Neural cell (in vitro differentiated cells): ENCODE results near the gene KCTD10.
"Not testable (repeated sequence)": the region's sequence is repeated elsewhere in the genome, so short reads cannot be mapped to it uniquely, and the experiment has no call there.

Experiments
- EP300 ChIP-seq: fragments of 450-650 bp; conservative IDR thresholded peaks from 2 replicates; pipeline ENCODE4 v1.6.1; 2014; ENCODE audit warnings: antibody characterized with exemption, mild to moderate bottlenecking, moderate library complexity; ENCODE audit not compliant: poor library complexity, severe bottlenecking
- EZH2 ChIP-seq: fragments of 200-600, 300-800 bp; shearing (Covaris generic), sonication (generic); IDR thresholded peaks from 2 replicates; pipeline ENCODE4 v1.6.1; 2014; ENCODE audit warnings: antibody characterized with exemption, low read length, borderline replicate concordance, mild to moderate bottlenecking; ENCODE audit not compliant: insufficient read depth, poor library complexity, severe bottlenecking
- RAD21 ChIP-seq: fragments of 450-650 bp; conservative IDR thresholded peaks from 2 replicates; pipeline ENCODE4 v1.6.1; 2014; ENCODE audit warnings: antibody characterized with exemption, mild to moderate bottlenecking, moderate library complexity
- REST ChIP-seq: IDR thresholded peaks from 2 replicates; pipeline ENCODE4 v1.6.1; 2012; ENCODE audit warnings: borderline replicate concordance
- SMC3 ChIP-seq: fragments of 450-650 bp; conservative IDR thresholded peaks from 2 replicates; pipeline ENCODE4 v1.6.1; 2014; ENCODE audit warnings: antibody characterized with exemption, mild to moderate bottlenecking, moderate library complexity; ENCODE audit not compliant: poor library complexity
- TF ChIP-seq, protein P1 (sequence below): fragments of 450-650 bp; IDR thresholded peaks from 2 replicates; pipeline ENCODE4 v1.5.1; 2014; ENCODE audit warnings: antibody characterized with exemption, mild to moderate bottlenecking, moderate library complexity; ENCODE audit not compliant: poor library complexity, severe bottlenecking

- not testable (repeated sequence) for TF ChIP-seq SMC3, RAD21, EP300, REST, EZH2
- TF ChIP-seq, protein P1, sequence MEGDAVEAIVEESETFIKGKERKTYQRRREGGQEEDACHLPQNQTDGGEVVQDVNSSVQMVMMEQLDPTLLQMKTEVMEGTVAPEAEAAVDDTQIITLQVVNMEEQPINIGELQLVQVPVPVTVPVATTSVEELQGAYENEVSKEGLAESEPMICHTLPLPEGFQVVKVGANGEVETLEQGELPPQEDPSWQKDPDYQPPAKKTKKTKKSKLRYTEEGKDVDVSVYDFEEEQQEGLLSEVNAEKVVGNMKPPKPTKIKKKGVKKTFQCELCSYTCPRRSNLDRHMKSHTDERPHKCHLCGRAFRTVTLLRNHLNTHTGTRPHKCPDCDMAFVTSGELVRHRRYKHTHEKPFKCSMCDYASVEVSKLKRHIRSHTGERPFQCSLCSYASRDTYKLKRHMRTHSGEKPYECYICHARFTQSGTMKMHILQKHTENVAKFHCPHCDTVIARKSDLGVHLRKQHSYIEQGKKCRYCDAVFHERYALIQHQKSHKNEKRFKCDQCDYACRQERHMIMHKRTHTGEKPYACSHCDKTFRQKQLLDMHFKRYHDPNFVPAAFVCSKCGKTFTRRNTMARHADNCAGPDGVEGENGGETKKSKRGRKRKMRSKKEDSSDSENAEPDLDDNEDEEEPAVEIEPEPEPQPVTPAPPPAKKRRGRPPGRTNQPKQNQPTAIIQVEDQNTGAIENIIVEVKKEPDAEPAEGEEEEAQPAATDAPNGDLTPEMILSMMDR, result not testable (repeated sequence)
Observed at GRCh38 chr12:109439951-109440350, 37.1 kb downstream of the KCTD10 start.
